Activated gamma-delta T cell treated with Interleukin-2 at 50 U/mL for 16 hours (primary cell): Measurements from ENCODE around the gene GABRG1.

Source experiments
- DNase-seq: peaks from one replicate; pipeline ENCODE4 v3.0.0-alpha.2; 2020

The GABRG1 gene

GRCh38 chr4:46123913-46124755 lies at the start of gene GABRG1:
GABRG1 (minus strand) TSS chr4:46124054; CDS start chr4:46123913, 141 bp downstream.
- DNase-seq = no peak

DNA sequence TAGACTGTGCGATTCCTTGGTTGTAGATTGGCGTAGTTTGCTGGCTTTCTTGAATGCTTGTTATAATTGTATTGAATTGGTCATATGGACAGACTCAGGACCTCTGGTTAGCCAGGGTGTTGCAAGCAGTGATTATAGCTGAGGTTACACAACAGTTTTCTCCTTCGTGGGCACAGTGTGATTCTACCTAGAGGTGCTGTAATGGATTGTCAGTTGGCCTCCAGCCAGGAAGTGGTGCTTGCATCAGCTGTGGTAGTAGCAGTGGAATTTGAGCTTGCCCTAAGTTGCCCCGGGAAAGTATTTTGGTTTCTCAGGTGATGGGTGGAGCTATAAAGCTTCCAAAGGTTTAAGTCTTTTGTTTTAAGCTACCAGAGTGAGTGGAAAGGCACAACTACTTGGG lies 23.1 kb upstream of the GABRG1 start:
- no peak for DNase-seq

GRCh38 chr4:46131498-46132057 lies 7.7 kb upstream of the GABRG1 start:
- DNase-seq = no peak

GRCh38 chr4:46124773-46125413 lies 1.0 kb upstream of the GABRG1 start:
- no peak for DNase-seq

DNA sequence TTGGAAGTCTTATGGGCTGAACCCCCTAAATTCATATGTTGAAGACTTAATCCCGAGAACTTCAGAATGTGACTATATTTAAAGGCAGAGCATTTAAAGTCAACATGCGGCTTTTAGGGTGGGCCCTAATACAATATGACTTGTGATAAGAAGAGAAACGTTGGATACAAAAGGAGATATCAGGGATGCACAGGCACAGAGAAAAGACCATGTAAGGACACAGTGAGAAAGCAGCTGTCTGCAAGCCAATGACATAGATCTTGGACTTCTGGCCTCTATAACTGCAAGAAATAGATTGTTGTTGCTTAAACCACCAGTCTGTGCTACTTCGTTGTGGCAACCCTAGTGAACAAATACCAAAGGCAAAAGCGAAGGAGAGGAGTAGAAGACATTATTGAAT lies 42.2 kb downstream of the GABRG1 start:
- DNase-seq = no peak

GRCh38 chr4:46081248-46081647 lies 42.6 kb downstream of the GABRG1 start:
- DNase-seq = no peak

DNA sequence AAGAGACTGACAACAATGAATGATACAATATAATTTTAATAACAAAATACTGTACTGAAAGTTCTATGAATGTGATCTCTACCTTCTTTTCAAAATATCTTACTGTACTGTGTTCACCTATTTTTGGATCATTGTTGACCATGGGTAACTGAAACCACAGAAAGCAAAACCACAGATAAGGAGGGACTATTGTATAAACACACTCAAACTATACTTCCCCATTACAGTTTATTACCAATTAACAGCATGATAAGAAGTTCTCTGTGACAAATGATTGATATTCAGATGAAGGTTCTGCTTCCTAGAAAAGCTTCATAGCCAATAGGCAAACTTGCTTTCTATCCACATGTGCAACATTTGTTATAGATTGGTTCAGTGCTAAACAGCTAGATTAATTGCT lies 50.1 kb downstream of the GABRG1 start:
- DNase-seq = no peak

GRCh38 chr4:46051392-46051791 lies 72.5 kb downstream of the GABRG1 start:
- no peak for DNase-seq

DNA sequence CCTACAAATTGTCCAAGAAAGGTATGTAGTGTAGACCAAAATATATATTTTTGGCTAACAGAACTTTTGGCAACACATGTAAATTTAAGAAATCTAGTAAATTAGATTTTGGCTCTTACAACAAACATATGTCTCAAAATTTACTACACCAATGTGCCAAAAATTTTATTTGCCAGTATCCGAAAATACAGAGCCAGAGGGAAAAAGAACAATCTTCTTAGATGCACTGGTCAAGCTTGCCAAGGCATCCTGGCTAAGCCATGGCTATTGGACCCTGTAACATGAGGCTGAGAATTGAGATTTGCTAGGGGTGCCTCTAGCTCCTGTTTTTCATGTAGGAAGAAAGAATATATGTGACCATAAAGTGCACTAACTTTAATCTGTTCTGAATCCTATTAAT lies 91.8 kb downstream of the GABRG1 start:
- no peak for DNase-seq

DNA sequence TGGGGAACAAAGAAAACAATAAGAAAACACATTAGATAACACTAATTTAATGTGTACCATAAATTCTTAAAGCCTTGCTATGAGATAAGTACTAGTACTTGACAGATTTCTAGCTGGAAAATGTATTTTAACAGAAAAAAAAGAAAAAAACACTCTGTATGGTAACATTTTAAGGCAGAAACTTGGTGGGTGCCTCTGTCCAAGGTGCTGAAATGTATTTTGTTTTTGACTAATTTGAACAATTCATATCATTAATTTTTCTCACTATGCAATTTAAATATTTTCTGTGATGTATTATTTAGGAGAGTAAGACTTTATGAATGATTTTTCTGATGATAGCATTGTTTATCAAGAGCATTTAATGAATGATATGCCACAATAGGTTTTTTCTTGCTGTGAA lies 107.5 kb downstream of the GABRG1 start:
- no peak for DNase-seq

DNA sequence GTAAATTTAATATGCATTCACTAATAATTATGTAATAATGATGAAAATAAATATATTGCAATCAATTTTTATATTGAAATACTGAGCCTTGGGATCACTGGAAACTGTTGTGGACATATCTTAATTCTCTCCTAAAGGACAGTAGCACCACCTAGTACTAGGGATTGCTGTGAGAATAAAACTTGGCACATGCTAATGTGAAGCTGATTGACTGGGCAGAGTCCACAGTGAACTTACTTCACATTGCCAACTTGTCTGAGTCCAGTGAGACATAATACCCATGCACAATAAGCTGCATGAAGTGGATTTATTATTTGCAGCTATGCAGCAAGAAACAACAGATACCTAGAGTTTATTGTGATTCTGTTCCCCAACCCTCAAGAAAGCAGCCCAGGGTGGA lies 131.1 kb downstream of the GABRG1 start:
- DNase-seq = no peak

- DNase-seq = no peak
Measured at GRCh38 chr4:45989775-45990174, 134.1 kb downstream of the GABRG1 start.

DNA sequence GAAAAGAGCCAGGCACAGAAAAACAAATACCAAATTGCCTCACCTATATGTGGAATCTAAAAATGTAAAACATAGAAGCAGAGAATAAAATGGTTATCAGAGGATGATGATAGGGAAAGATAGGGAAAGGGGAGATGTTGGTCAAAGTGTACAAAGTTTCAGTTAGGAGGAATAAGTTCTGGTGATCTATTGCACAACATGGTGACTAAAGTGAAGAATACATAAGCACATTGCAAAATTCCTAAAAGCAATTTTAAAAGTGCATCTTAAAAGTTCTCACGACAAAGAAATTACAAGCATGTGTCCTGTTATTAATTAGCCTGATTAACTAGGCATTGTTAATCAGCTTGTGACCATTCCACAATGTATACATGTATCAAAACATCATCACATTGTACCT lies 136.0 kb downstream of the GABRG1 start:
- no peak for DNase-seq
